BLaER1 (cell line): ENCODE measurements around the gene POMT2.

Source experiments
- H3K27ac ChIP-seq: shearing (Covaris generic); formaldehyde crosslinking; 2 replicates; pipeline ENCODE4 v1.8.1; 2022
- H3K27me3 ChIP-seq: shearing (Covaris generic); formaldehyde crosslinking; 2 replicates; pipeline ENCODE4 v1.8.1; 2022
- H3K36me3 ChIP-seq: shearing (Covaris generic); formaldehyde crosslinking; 2 replicates; pipeline ENCODE4 v1.8.1; 2022
- H3K4me1 ChIP-seq: shearing (Covaris generic); formaldehyde crosslinking; 2 replicates; pipeline ENCODE4 v1.8.1; 2022
- H3K4me2 ChIP-seq: shearing (Covaris generic); formaldehyde crosslinking; 2 replicates; pipeline ENCODE4 v1.8.1; 2022
- H3K4me3 ChIP-seq: shearing (Covaris generic); formaldehyde crosslinking; 2 replicates; pipeline ENCODE4 v1.8.1; 2022
- H3K9ac ChIP-seq: shearing (Covaris generic); formaldehyde crosslinking; 2 replicates; pipeline ENCODE4 v1.8.1; 2022
- H3K9me3 ChIP-seq: shearing (Covaris generic); formaldehyde crosslinking; 2 replicates; pipeline ENCODE4 v1.8.1; 2022
- H4K20me1 ChIP-seq: shearing (Covaris generic); formaldehyde crosslinking; 2 replicates; pipeline ENCODE4 v1.8.1; 2022
- Cebpa-rat ChIP-seq: shearing (Covaris generic); IDR thresholded peaks from 2 replicates; pipeline ENCODE4 v1.8.1; 2022

POMT2 gene

GRCh38 chr14:77271113-77271710 is 49.5 kb downstream of the POMT2 start, which contains the start of gene NGB:
Gene NGB (minus strand): TSS chr14:77271206. CDS start chr14:77270937, 269 bp downstream.
- Histone ChIP-seq H3K27me3 (peaks cover 55% of the 10 kb centered on the region), H4K20me1 (peaks cover 12% of the 10 kb centered on the region; the same call in 1 of the 2 replicates), H3K36me3 (no peaks in the 10 kb centered on the region), H3K4me3 (peak within 1 kb of the TSS; percentile 53), H3K4me1 (peaks cover 65% of the 10 kb centered on the region), H3K27ac (no peak within 1 kb of the TSS), H3K9ac (no peak within 1 kb of the TSS), H3K9me3 (peaks cover 9% of the 10 kb centered on the region), H3K4me2 (peak within 1 kb of the TSS; percentile 65)
- TF ChIP-seq Cebpa-rat: no peak

- H3K4me2 ChIP-seq: peak overlapping the region; percentile 65
- H4K20me1 ChIP-seq: peaks cover 12% of the 10 kb centered on the region; the same call in 1 of the 2 replicates
- peak overlapping the region; percentile 53 for H3K4me3 ChIP-seq
- H3K36me3 ChIP-seq: no peaks in the 10 kb centered on the region
- no peak for TF ChIP-seq Cebpa-rat
- H3K27me3 ChIP-seq: peaks cover 55% of the 10 kb centered on the region
- H3K9ac ChIP-seq: no peak overlapping the region
- peaks cover 68% of the 10 kb centered on the region for H3K4me1 ChIP-seq
- H3K9me3 ChIP-seq: peaks cover 9% of the 10 kb centered on the region
- no peak overlapping the region for H3K27ac ChIP-seq
These were observed 50.1 kb downstream of the POMT2 start for GRCh38 chr14:77270361-77271112.

- H3K27ac ChIP-seq: no peak overlapping the region
- no peak overlapping the region for H3K4me3 ChIP-seq
- no peaks in the 10 kb centered on the region for H3K36me3 ChIP-seq
- H3K4me2 ChIP-seq: peak overlapping the region; percentile 65
- peaks cover 55% of the 10 kb centered on the region for H3K27me3 ChIP-seq
- H3K9me3 ChIP-seq: peaks cover 9% of the 10 kb centered on the region
- H3K4me1 ChIP-seq: peaks cover 77% of the 10 kb centered on the region
- TF ChIP-seq Cebpa-rat: no peak
- H3K9ac ChIP-seq: no peak overlapping the region
- peaks cover 12% of the 10 kb centered on the region; the same call in 1 of the 2 replicates for H4K20me1 ChIP-seq
These were observed 51.6 kb downstream of the POMT2 start for GRCh38 chr14:77268989-77269600.

- Histone ChIP-seq H3K4me3 (no peak overlapping the region), H3K27ac (no peak overlapping the region), H3K9me3 (peaks cover 9% of the 10 kb centered on the region), H3K9ac (no peak overlapping the region), H4K20me1 (peaks cover 12% of the 10 kb centered on the region; the same call in 1 of the 2 replicates), H3K4me1 (peaks cover 77% of the 10 kb centered on the region), H3K4me2 (peak overlapping the region; percentile 65; the same call in 1 of the 2 replicates), H3K36me3 (no peaks in the 10 kb centered on the region), H3K27me3 (peaks cover 55% of the 10 kb centered on the region)
- TF ChIP-seq Cebpa-rat: no peak
These were observed 52.6 kb downstream of the POMT2 start for GRCh38 chr14:77267937-77268699.

GRCh38 chr14:77266336-77266735 is 54.3 kb downstream of the POMT2 start:
- no peak overlapping the region for H3K27ac ChIP-seq
- H3K4me3 ChIP-seq: no peak overlapping the region
- peaks cover 39% of the 10 kb centered on the region for H3K27me3 ChIP-seq

GRCh38 chr14:77265561-77266335 is 54.9 kb downstream of the POMT2 start:
- Histone ChIP-seq H3K27me3 (peaks cover 34% of the 10 kb centered on the region), H3K4me3 (no peak overlapping the region), H3K9ac (0 out of 2 replicates have a peak overlapping the region, but pooled peaks have one; percentile 18), H3K4me2 (peak overlapping the region; percentile 84), H3K9me3 (peaks cover 9% of the 10 kb centered on the region), H3K36me3 (no peaks in the 10 kb centered on the region), H3K27ac (peak overlapping the region; percentile 65), H3K4me1 (peaks cover 82% of the 10 kb centered on the region), H4K20me1 (peaks cover 6% of the 10 kb centered on the region; the same call in 1 of the 2 replicates)
- no peak for TF ChIP-seq Cebpa-rat

More at GRCh38 chr14:77266336-77266735, 54.3 kb downstream of the POMT2 start:
- TF ChIP-seq Cebpa-rat: no peak
- peaks cover 82% of the 10 kb centered on the region for H3K4me1 ChIP-seq
- H3K9me3 ChIP-seq: peaks cover 9% of the 10 kb centered on the region
- H4K20me1 ChIP-seq: peaks cover 12% of the 10 kb centered on the region; the same call in 1 of the 2 replicates
- no peaks in the 10 kb centered on the region for H3K36me3 ChIP-seq
- H3K4me2 ChIP-seq: peak overlapping the region; percentile 84
- H3K9ac ChIP-seq: no peak overlapping the region

- Histone ChIP-seq H3K9me3 (peaks cover 9% of the 10 kb centered on the region), H3K36me3 (no peaks in the 10 kb centered on the region), H3K4me2 (peak overlapping the region; percentile 84), H3K4me3 (no peak overlapping the region), H4K20me1 (no peaks in the 10 kb centered on the region; the same call in 1 of the 2 replicates), H3K9ac (0 out of 2 replicates have a peak overlapping the region, but pooled peaks have one; percentile 18), H3K27ac (peak overlapping the region; percentile 65), H3K27me3 (peaks cover 28% of the 10 kb centered on the region), H3K4me1 (peaks cover 82% of the 10 kb centered on the region)
- no peak for TF ChIP-seq Cebpa-rat
These were observed 55.5 kb downstream of the POMT2 start for GRCh38 chr14:77265187-77265515.

GRCh38 chr14:77264466-77265186 is 56.1 kb downstream of the POMT2 start:
- H3K4me2 ChIP-seq: peak overlapping the region; percentile 84
- no peak overlapping the region; the same call in 1 of the 2 replicates for H3K27ac ChIP-seq
- H3K9ac ChIP-seq: no peak overlapping the region
- H3K27me3 ChIP-seq: peaks cover 22% of the 10 kb centered on the region
- peaks cover 9% of the 10 kb centered on the region for H3K9me3 ChIP-seq
- no peaks in the 10 kb centered on the region for H3K36me3 ChIP-seq
- H3K4me1 ChIP-seq: peaks cover 82% of the 10 kb centered on the region
- no peak for TF ChIP-seq Cebpa-rat
- no peaks in the 10 kb centered on the region for H4K20me1 ChIP-seq
- H3K4me3 ChIP-seq: no peak overlapping the region
